Activated CD4-positive, CD25-positive, alpha-beta regulatory T cell (primary cell): Measurements from ENCODE around the gene ZNF805.
"Not testable (repeated sequence)": the region's sequence is repeated elsewhere in the genome, so short reads cannot be mapped to it uniquely, and the experiment has no call there.

Experiments used
- DNase-seq, 4 experiments: peaks; one replicate each; lab custom pipeline; 2025; lab: John Stamatoyannopoulos, UW

ZNF805 gene

DNA sequence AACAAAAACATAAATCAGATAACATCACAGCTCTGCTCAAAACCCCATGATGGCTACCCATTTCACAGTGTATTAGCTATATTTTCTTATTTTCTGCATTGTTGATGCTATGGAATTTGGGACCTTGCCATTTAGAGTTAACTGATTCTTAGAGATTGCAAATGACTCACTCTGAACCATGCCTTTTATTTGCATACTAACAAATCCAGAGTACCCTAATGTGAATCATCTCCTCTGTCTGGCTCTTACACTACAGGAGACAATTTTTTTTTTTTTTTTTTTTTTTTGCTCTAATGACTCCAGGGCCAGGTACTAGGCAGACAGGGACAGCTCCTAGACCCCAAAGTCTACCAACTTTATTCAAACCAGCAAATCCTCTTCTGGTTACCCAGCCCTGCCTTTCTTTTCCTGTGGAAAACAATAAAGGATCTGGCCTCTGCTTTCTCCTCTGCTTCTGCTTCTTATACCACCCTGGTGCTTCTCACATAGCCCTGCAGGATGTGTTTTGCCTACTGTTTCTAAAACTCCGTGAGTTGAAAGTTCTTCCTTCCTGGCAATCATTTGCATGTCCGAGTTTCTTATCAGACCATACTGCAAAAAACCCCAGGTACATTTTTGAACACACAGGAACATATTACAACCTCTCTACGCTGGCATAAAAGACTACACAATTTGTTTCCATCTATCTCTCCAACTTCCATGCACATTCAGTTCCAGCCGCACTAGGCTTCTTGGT is 29.3 kb downstream of the ZNF805 start:
- DNase-seq: no peak

DNA sequence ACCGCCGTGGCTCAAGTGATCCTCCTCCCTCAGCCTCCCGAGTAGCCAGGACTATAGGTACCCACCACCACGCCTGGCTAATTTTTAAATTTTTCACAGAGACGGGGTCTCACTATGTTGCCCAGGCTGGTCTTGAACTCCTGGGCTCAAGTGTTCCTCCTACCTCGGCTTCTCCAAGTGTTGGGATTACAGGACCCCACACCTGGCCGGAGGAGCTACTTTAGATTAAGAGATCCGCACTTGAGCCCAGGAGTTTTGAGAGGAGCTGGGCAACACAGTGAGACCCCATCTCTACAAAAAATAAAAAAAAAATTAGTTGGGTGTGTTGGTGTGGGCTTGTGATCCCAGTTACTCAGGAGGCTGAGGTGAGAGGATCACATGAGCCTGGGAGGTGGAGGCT is 30.8 kb downstream of the ZNF805 start:
- no peak for DNase-seq

DNA sequence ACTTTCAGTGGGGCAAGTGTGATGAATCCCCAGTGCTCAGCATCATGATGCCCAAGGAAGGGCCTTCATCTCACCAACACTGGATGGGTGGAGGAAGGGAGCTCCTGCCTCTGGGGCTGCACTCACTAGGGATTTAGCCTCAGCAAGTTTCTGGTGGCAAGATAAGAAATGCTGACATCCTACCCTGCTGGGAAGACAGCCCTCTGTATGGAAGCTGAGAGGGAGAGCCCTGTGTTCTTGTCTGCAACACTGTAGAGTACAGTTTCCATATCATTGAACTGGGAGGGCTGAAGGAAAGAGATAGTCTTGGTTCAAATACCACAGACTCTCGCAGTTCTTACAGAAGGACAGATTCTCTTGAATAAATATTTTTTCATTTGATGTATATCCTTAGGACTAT is 32.6 kb downstream of the ZNF805 start:
- DNase-seq: no peak

DNA sequence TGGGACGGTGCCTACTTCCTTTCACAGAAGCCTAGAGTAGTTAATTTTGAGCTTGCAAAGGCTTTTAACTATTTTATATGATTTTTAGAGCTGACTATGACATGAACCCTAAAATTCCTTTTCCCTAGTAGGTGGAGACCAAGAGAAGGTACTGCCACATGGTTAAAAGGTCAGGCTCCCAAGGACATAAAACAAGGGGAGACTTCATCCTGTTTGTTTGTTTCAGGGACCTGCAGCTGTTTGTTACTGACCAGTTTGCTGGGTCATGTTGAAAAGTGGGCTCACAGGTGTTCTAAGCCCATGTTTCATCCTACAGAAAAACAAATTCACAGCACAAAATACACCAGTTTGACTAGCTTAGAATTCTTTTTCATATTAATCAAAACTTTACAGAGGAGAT is 36.0 kb downstream of the ZNF805 start:
- no peak for DNase-seq

DNA sequence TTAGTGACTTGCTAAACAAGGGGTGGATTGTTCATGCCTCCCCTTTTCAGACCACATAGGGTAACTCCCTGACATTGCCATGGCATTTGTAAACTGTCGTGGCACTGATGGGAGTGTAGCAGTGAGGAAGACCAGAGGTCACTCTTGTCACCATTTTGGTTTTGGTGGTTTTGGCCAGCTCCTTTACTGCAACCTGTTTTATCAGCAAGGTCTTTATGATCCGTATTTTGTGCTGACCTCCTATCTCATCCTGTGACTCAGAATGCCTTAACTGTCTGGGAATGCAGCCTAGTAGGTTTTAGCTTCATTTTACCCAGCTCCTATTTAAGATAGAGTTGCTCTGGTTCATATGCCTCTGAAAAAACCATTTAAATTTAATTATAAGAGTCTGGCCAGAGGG is 38.0 kb downstream of the ZNF805 start:
- not testable (repeated sequence) for DNase-seq

DNA sequence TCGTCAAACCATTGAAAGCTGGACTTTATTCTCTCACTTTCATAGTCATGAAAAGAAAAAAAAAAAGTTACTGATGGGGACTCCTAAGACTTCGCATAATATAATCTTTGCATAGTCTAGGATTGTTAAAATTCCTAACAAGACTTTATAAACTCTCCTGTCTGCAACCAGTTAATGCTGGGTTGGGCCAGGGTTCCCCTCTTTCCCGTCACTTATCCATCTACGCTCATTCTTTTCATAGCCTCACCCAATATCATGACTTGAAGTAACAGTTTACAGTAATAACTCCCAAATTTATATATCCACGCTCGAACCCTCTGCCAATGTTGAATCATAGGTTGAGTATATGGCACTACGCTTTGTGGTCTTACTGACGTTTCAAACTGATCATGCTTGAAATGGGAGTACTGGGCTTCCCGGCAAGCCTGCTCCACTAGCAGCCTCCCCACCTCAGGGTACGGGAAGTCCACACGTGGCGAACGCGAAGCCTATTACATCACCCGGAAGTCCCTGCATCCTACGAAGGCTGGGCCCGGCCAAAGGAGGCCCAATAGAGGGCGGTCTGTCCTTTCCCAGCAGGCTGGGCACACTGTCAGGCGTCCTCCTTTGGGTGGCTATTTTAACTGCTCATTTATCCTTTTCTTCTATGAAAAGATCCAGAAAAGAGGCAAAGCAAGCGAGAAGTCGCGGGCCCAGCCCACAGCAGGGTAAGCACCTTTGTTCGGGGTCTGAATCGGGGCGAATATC is 39.2 kb downstream of the ZNF805 start:
- peak; percentile 50 to 61 (median 52) for DNase-seq

DNA sequence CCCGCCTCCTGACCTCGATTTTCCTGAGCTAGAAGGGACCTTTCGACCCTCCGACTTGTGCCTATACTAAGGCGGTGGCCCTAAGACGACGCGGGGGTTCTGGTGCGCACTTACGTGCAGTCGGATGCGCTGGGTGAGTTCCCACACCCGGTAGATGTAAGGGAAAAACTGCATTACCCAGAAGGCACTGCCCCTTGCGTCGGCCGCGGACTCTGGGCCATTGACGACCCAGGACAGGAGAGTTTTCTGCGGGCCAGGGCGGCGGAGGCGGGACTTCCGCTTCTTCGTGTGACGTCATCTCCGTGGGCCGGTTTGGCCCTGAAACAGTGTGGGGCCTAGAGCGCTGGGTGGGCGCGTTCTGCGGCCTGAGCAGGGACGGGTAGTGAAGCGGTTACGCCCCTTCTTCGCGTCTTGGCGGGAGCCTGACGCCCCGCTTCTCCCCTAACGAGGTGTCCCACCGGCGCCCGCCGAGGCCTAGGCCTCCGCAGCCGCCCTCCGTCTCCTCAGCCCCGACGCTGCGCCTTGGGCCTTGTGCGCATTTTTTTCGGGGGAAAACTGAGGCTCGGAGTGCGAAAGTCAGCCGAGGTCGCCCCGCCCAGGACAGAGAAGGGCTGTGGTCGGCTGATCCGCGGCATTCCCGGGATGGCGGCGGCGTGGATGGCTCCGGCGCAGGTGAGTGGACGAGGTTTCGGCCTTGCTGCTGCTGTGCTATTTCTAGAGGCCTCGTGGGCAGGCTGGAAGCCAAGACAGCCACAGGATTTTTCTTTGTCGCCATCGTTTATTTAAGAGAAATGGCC is 39.9 kb downstream of the ZNF805 start, which contains the start of gene ZNF460:
Gene ZNF460, plus strand, starts transcription at position 321 of the 797 bp plus-strand sequence. Its CDS starts 322 bp downstream, at position 643.
- peak; percentile 88 to 94 (median 90) for DNase-seq

DNA sequence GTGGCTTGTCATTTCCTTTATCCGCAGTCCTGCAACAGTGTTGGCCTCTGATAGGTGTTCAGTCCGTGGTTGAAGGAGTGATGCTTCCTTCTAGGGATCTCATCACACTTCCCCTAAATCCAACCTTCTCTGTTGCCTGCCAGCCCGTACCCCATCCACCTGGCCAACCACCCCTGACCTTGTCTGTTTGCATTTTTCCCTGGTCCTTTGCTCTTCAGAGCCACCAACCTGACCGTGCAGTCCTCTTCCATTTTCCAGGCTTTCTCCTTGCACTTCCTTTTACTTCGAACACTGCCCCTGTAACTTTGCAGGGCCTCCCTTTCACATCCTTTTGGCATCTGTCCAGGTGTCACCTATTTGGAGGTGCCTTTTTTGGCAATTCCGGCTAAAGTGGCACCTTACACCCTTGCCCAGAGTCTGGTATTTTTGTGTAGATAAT is 40.5 kb downstream of the ZNF805 start:
- DNase-seq: peak in 1 of 4 experiments; percentile 3

DNA sequence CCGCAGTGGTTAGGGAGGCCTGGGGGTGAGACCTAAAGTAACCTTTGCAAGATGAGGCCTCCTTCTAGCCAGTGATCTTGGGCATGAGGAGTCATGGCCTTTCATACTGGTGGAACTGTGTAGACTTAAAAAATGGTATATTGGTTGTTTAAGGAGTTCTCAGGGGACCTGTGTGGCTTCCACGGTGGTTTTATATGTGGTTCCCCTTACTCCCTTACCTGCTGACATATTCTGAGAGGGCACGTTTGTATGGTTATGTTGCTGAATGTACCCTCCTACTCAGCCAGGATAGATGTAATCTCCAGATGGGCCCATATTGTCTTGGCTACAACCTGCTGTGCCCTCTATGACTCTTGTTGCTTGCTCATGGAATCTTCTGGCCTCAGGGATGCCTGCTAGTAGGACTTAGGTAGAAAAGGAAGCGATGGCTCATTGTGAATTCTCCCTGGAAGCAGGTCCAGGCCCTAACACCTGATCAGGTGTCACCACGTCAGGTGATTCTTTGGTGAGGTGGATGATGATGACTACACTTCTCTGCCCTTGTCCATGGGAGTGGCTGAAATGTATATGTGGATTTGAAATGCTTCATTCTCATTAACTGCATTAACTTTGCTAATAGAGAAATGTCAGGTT is 41.7 kb downstream of the ZNF805 start:
- no peak for DNase-seq

DNA sequence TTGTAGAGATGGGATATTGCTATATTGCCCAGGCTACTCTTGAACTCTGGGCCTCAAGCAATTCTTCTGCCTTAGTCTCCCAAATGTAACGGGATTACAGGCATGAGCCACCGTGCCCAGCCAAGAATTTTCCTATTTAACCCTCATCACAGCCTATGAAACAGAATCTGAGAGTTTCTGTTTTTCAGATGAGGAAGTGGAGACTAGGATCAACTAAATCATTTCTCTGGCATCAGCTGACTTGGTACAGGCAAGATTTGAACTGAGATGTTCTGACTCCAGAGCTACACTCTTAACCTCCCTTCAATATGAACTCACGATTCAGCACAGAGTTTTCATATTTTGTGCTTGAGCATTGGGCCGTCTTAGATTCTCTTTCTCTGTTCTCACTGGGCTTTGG is 47.9 kb downstream of the ZNF805 start:
- DNase-seq: no peak

DNA sequence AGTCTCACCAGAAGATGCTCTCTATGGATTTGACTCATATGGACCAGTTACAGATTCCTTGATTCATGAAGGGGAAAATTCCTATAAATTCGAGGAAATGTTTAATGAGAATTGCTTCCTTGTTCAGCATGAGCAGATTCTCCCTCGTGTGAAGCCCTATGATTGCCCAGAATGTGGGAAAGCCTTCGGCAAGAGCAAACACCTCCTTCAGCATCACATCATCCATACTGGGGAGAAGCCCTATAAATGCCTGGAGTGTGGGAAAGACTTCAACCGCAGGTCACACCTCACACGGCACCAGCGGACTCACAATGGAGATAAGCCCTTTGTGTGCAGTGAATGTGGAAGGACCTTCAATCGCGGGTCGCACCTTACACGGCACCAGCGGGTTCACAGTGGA is 50.5 kb downstream of the ZNF805 start:
- no peak for DNase-seq

DNA sequence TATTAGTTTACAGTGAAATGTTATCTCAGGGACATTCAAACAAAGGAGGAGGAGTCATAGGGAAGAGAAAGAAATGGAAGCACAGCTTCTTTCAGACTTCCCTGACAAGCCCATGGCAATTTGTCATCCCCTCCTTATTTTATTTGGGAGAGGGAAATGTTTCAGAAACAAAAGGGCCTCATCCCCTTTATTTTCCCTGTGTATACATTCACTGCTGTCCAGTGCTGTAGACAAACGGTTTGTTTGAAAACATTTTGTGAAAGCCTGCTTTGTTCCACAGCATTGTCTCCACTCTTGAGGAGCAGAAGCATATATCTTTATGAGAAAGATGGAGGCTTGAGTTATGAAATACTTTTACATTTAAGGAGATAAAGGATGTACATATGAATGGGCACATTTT is 52.1 kb downstream of the ZNF805 start:
- DNase-seq: no peak

DNA sequence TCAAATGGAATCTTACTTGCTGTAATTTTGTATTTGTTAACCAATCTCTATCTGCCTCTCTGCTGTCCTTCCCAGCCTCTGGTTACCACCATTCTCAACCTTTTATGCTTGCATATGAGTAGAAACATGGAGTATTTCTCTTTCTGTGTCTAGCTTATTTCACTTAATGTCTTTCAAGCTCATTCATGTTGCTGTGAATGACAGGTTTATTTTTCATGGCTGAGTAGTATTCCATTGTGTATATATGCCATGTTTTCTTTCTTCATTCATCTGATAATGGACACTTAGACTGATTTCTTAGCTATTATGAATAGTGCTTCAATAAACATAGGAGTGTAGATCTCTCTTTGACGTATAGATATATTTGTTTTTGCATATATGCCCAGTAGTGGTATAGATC is 53.3 kb downstream of the ZNF805 start:
- no peak for DNase-seq

DNA sequence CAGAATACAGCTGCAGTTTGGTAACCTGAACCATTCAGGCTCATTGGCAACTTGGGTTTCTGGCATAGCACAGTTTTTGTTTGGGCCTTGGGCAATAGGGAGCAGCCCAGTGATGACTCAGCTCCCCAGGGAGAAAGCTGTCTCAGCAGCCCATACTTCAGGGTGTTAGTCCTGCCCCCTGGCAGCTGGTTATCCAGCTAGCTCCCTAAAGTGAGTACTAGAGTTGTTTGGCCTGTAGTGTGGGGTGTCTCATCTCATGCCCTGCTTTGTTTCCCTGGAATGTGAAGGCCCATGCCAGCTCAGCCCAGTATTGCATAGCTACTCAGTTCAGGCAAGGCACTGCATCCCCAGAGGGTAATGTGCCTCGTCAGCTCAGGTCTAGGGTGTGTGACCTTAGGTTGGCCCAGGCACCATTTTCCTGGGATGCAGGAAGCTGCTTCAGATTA is 61.6 kb downstream of the ZNF805 start:
- DNase-seq: no peak

DNA sequence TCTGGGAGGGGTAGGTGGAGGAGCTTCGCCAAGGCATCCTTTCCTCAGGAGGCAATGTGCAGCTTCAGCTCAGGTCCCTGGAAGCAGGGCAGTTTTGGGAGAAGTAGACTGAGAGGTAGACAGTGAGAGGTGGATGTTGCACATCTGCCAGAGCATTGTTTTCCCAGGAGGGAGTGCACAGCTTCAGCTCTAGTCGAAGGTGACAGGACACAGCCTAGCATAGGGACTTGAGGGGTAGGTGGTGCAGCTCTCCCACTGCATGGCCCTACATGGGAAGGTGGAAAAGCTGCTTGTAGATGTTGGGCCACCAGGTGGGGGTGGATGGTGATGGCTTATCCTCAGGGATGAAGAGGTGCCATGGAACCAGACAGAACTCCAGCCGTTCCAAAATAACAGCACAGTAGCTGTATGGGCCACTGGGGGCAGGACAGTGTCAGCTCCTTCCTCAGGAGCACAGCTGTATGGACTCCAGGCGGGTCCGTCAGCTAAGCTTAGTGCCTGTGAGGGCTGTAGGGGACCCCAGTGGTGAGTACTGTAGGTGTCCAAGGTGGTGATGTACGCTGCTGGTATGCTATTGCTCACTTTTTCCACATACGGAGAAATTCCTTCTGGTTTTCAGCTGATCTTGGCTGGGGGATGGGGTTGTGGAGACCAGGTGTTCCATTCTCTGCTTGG is 62.4 kb downstream of the ZNF805 start:
- no peak for DNase-seq
